ENCODE results near the gene PRRG4.

The PRRG4 gene

GRCh38 chr11:32892355-32893092, 62.8 kb downstream of the PRRG4 start, which contains the start of gene QSER1:
Gene QSER1, plus strand, starts transcription at chr11:32892811. Its CDS starts 315 bp downstream, at chr11:32893126.
- TF ChIP-seq SPI1 (IDR thresholded peaks at IDR 0.05; ENCODE audit: borderline replicate concordance, low read depth) = no peak
- peak; percentile 62; the same call in 1 of the 2 replicates for TF ChIP-seq POLR2AphosphoS5 (IDR thresholded peaks at IDR 0.05; ENCODE audit: low read depth)
- TF ChIP-seq REST (IDR thresholded peaks at IDR 0.05; ENCODE audit: insufficient replicate concordance, low read depth) = peak; percentile 78
- no peak for TF ChIP-seq GABPA (IDR thresholded peaks at IDR 0.05; ENCODE audit: low read depth)
- no peak for TF ChIP-seq CTCF (IDR thresholded peaks at IDR 0.05; ENCODE audit: insufficient read depth, low read length)
- Histone ChIP-seq H3K27ac (replicated peaks) (peak within 1 kb of the TSS; percentile 95), H3K4me3 (replicated peaks; ENCODE audit: insufficient read depth, low read length) (peak within 1 kb of the TSS; percentile 92), H3K27me3 (ENCODE audit: insufficient read depth, poor library complexity, severe bottlenecking) (no peaks in the 10 kb centered on the region)
- DNase-seq (ENCODE audit: low read depth in 1 of 2, low spot score in 1 of 2) = peak; percentile 52 to 63

- TF ChIP-seq SPI1 (IDR thresholded peaks at IDR 0.05; ENCODE audit: borderline replicate concordance, low read depth) (no peak), CTCF (IDR thresholded peaks at IDR 0.05; ENCODE audit: insufficient read depth, low read length) (no peak), GABPA (IDR thresholded peaks at IDR 0.05; ENCODE audit: low read depth) (no peak), POLR2AphosphoS5 (IDR thresholded peaks at IDR 0.05; ENCODE audit: low read depth) (no peak), REST (IDR thresholded peaks at IDR 0.05; ENCODE audit: insufficient replicate concordance, low read depth) (no peak)
- Histone ChIP-seq H3K27ac (replicated peaks) (peak overlapping the region; percentile 95), H3K27me3 (ENCODE audit: insufficient read depth, poor library complexity, severe bottlenecking) (no peaks in the 10 kb centered on the region), H3K4me3 (replicated peaks; ENCODE audit: insufficient read depth, low read length) (peak overlapping the region; percentile 92)
- DNase-seq (ENCODE audit: low read depth in 1 of 2, low spot score in 1 of 2) = no peak
Observed at GRCh38 chr11:32893093-32893342, 63.3 kb downstream of the PRRG4 start.

- H3K27me3 ChIP-seq (ENCODE audit: insufficient read depth, poor library complexity, severe bottlenecking) = no peaks in the 10 kb centered on the region
- peak overlapping the region; percentile 95 for H3K27ac ChIP-seq (replicated peaks)
- TF ChIP-seq CTCF (IDR thresholded peaks at IDR 0.05; ENCODE audit: insufficient read depth, low read length) = no peak
- no peak for TF ChIP-seq SPI1 (IDR thresholded peaks at IDR 0.05; ENCODE audit: borderline replicate concordance, low read depth)
- no peak for TF ChIP-seq GABPA (IDR thresholded peaks at IDR 0.05; ENCODE audit: low read depth)
- no peak for TF ChIP-seq POLR2AphosphoS5 (IDR thresholded peaks at IDR 0.05; ENCODE audit: low read depth)
- TF ChIP-seq REST (IDR thresholded peaks at IDR 0.05; ENCODE audit: insufficient replicate concordance, low read depth) = no peak
- H3K4me3 ChIP-seq (replicated peaks; ENCODE audit: insufficient read depth, low read length) = peak overlapping the region; percentile 92
- peak; percentile 32 to 42 for DNase-seq (ENCODE audit: low read depth in 1 of 2, low spot score in 1 of 2)
Observed at GRCh38 chr11:32893343-32894148, 63.8 kb downstream of the PRRG4 start.

Data from HL-60 (cell line).